Spleen (tissue), 11 donors: ENCODE measurements around the gene DET1. TPM values are rescaled to one million over a fixed set of nuclear protein-coding genes. Genes with fewer than 3 reads are reported as not detected.

Experiments used
- DNase-seq: peaks from one replicate; pipeline ENCODE4 v3.0.0-alpha.2; 2020
- H3K27ac ChIP-seq, 8 donors: fragments of 200-600 bp; sonication (generic) in 7 of 8; 1 replicate in 4 of 8; 2 replicates in 4 of 8; pipeline versions ENCODE4 v1.5.0 to v1.8.0; 2016 to 2021; ENCODE audit warnings: inconsistent platforms in 4 of 8, mild to moderate bottlenecking in 4 of 8, moderate library complexity in 1 of 8
- H3K27me3 ChIP-seq, 7 donors: fragments of 200-600 bp; sonication (generic) in 6 of 7; replicated peaks in 1 of 7; 1 replicate in 4 of 7; 2 replicates in 3 of 7; pipeline versions ENCODE4 v1.5.0 to v1.8.0; 2016 to 2021; ENCODE audit warnings: inconsistent platforms in 3 of 7, mild to moderate bottlenecking in 1 of 7
- H3K36me3 ChIP-seq, 6 donors: fragments of 200-600 bp; sonication (generic) in 5 of 6; 1 replicate in 4 of 6; 2 replicates in 2 of 6; pipeline versions ENCODE4 v1.5.0 to v1.8.0; 2016 to 2021; ENCODE audit warnings: inconsistent platforms in 2 of 6
- H3K4me1 ChIP-seq, 6 donors: fragments of 200-600 bp; sonication (generic) in 5 of 6; 1 replicate in 3 of 6; 2 replicates in 3 of 6; pipeline versions ENCODE4 v1.5.0 to v1.8.0; 2016 to 2021; ENCODE audit warnings: inconsistent platforms in 3 of 6
- H3K4me3 ChIP-seq, 8 donors: fragments of 200-600 bp; sonication (generic) in 7 of 8; 1 replicate in 4 of 8; 2 replicates in 4 of 8; pipeline versions ENCODE4 v1.5.0 to v1.8.0; 2016 to 2021; ENCODE audit warnings: inconsistent platforms in 4 of 8, mild to moderate bottlenecking in 4 of 8, moderate library complexity in 2 of 8
- H3K9me3 ChIP-seq, 8 donors: fragments of 200-600 bp; sonication (generic) in 7 of 8; 1 replicate in 4 of 8; 2 replicates in 4 of 8; pipeline versions ENCODE4 v1.5.0 to v1.8.0; 2016 to 2021; ENCODE audit warnings: inconsistent platforms in 4 of 8
- POLR2A ChIP-seq, 3 donors: fragments of 450-650 bp; IDR thresholded peaks; one replicate each; pipeline ENCODE4 v1.5.1; 2017; ENCODE audit warnings: antibody characterized with exemption in 3 of 3, mild to moderate bottlenecking in 1 of 3
- POLR2AphosphoS5 ChIP-seq, 3 donors: sonication (generic); formaldehyde crosslinking; IDR thresholded peaks; one replicate each; pipeline ENCODE4 v1.5.1; 2017; ENCODE audit warnings: antibody characterized with exemption in 3 of 3
- WGBS, 5 donors: extraction: QIAGEN DNeasy Blood & Tissue Kit in 3 of 5; methylation state at CpG; one replicate each; pipeline versions ENCODE4 v1.1.5 to v1.1.7; 2013 to 2018; 5-methylcytosine and 5-hydroxymethylcytosine counted together
- intact Hi-C: fragments of 100-400 bp; cut with DNase I; formaldehyde crosslinking; loops from one replicate; pipeline ENCODE4 v1.15.0; 2023; ENCODE audit warnings: low total_unique reads
- polyA plus RNA-seq, 3 donors: library from polyadenylated mRNA; stranded (reverse); fragments of 200-250 nt; gene quantifications; one replicate each; pipeline ENCODE4 v1.2.1, GENCODE V29; 2013
- total RNA-seq, 7 donors: library from RNA; depleted of rRNA in 3 of 7; stranded (reverse); fragments of >200 nt in 3 of 7; fragmentation: NEBNext Ultra II Directional in 4 of 7; extraction: Animal tissue kit (Norgen Biotek cat#: 25700) in 4 of 7; gene quantifications; one replicate each; pipeline versions ENCODE4 v1.1.0 to v1.2.1, GENCODE V29; 2016 to 2021
- TF ChIP-seq, protein P1 (sequence below), 11 experiments: fragments of 200-600 bp in 7 of 11; fragments of 450-650 bp in 4 of 11; sonication (generic) in 4 of 11; IDR thresholded peaks in 8 of 11; conservative IDR thresholded peaks in 3 of 11; 1 replicate in 7 of 11; 2 replicates in 4 of 11; pipeline versions ENCODE4 v1.4.0 to v1.8.0; 2016 to 2021; ENCODE audit warnings: antibody characterized with exemption in 11 of 11, inconsistent platforms in 4 of 11, mild to moderate bottlenecking in 1 of 11
- donor health status: healthy with polysubstance abuse.
- donor health status: DM: no; HTN: no; CAD: no; lungs with moderate emphysema.
- donor health status: DM: no; HTN: no; CAD: no.
- donor health status: Bipolar disorder and iron deficiency.
- donor health status: healthy.
- donor health status: DM: no; HTN: no; CAD: no.
- donor health status: DM: yes; HTN: yes; CAD: no.

DET1 gene
- total and polyA plus RNA-seq, 10 donors = 1.3 to 11.5 (median 8.3) TPM

DNA sequence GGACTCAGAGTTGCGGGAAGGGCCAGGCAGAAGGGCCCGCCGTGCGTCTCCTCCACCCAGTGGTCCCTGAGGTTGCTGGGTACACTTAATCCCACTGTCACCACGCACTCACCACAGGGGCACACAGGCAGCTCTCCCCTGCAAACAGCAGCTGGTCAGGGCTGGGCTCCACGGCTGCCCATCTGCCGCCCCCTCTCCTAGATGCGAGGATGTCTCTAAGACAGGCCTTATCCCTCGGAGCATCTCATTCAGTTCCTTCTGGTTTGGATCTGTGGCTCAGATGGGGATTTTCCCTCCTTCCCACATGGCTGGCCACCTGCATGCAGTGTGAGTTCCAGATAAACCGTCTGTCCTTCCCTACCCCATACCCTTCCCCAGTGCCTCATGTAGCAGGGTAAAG, 52.6 kb downstream of the DET1 start:
- intact Hi-C loops = no loop called here
- H3K27ac ChIP-seq = no peak overlapping the region
- TF ChIP-seq POLR2A (IDR thresholded peaks at IDR 0.05) (no peak), POLR2AphosphoS5 (IDR thresholded peaks at IDR 0.05) (no peak)
- TF ChIP-seq, protein P1, sequence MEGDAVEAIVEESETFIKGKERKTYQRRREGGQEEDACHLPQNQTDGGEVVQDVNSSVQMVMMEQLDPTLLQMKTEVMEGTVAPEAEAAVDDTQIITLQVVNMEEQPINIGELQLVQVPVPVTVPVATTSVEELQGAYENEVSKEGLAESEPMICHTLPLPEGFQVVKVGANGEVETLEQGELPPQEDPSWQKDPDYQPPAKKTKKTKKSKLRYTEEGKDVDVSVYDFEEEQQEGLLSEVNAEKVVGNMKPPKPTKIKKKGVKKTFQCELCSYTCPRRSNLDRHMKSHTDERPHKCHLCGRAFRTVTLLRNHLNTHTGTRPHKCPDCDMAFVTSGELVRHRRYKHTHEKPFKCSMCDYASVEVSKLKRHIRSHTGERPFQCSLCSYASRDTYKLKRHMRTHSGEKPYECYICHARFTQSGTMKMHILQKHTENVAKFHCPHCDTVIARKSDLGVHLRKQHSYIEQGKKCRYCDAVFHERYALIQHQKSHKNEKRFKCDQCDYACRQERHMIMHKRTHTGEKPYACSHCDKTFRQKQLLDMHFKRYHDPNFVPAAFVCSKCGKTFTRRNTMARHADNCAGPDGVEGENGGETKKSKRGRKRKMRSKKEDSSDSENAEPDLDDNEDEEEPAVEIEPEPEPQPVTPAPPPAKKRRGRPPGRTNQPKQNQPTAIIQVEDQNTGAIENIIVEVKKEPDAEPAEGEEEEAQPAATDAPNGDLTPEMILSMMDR (IDR thresholded peaks at IDR 0.05 in 8 of 11, conservative IDR thresholded peaks at IDR 0.05 in 3 of 11) = no peak

DNA sequence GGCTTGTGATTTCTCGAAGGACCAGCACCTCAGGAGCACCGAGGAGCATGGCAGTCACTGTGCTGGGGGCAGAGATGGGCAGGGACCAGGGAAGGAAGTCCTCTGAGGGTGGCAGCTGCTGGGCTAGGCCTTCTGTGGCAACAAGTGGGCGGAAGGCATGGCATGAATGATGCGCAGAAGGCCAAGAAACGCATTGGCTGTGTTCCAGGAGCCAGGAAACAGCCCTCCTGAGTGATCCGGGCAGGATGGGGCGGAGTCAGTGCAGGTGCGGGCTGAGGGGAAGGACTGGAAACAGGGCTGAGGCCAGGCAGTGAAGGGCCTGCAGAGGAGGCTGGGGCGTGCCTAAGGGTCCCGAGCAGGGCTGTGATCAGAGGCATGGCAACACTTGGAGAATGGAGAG, 55.3 kb downstream of the DET1 start:
- 59 to 68% (median 67%) methylated on average over 10 of the region's 10 CpGs for WGBS, 5 donors
- no peak overlapping the region for H3K27ac ChIP-seq
- H3K9me3 ChIP-seq = no peaks in the 10 kb centered on the region
- no peaks in the 10 kb centered on the region for H3K27me3 ChIP-seq
- TF ChIP-seq POLR2AphosphoS5 (IDR thresholded peaks at IDR 0.05) = peak in 1 of 3 donors; percentile 17
- TF ChIP-seq, protein P1 (IDR thresholded peaks at IDR 0.05 in 8 of 11, conservative IDR thresholded peaks at IDR 0.05 in 3 of 11) = no peak
- intact Hi-C loops = no loop called here
- H3K36me3 ChIP-seq = peaks cover 0 to 24% (median 0%) of the 10 kb centered on the region in 6 donors
- DNase-seq = no peak
- H3K4me1 ChIP-seq = no peaks in the 10 kb centered on the region
- no peak overlapping the region for H3K4me3 ChIP-seq

More for the DNA sequence above, 52.6 kb downstream of the DET1 start:
- Histone ChIP-seq H3K4me3 (no peak overlapping the region), H3K36me3 (peaks cover 0 to 47% (median 0%) of the 10 kb centered on the region in 6 donors), H3K4me1 (no peaks in the 10 kb centered on the region), H3K9me3 (no peaks in the 10 kb centered on the region), H3K27me3 (no peaks in the 10 kb centered on the region)
- 88 to 96% (median 91%) methylated on average over 8 to 10 of the region's 10 CpGs for WGBS, 5 donors
- no peak for DNase-seq

DNA sequence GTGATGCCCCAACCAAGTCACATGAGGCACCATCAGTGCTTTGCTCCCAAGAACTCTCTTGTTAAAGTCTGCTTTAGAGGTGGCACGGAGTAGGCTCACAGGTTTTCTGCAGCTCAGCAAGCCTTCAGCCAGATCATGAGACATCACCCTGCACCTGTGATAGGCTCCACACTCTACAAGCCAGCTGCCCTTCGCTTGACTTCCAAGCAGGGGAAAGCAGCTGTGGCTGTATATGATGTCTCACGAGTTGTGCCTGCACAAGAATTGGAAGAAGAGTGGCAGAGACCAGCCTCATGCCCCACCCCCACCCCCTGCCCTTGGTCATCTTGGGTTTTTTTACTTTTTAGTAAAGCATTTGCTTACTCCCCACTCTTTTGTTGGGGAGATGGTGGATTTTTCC, 56.4 kb downstream of the DET1 start:
- Histone ChIP-seq H3K27me3 (no peaks in the 10 kb centered on the region), H3K4me3 (no peak overlapping the region), H3K9me3 (no peaks in the 10 kb centered on the region), H3K4me1 (no peaks in the 10 kb centered on the region), H3K36me3 (peaks cover 0 to 12% (median 0%) of the 10 kb centered on the region in 6 donors), H3K27ac (no peak overlapping the region)
- intact Hi-C loops = no loop called here
- 88 to 93% (median 91%) methylated on average over 3 of the region's 3 CpGs for WGBS, 5 donors
- no peak for DNase-seq
- TF ChIP-seq, protein P1 (IDR thresholded peaks at IDR 0.05 in 8 of 11, conservative IDR thresholded peaks at IDR 0.05 in 3 of 11) = no peak
- no peak for TF ChIP-seq POLR2AphosphoS5 (IDR thresholded peaks at IDR 0.05)
- TF ChIP-seq POLR2A (IDR thresholded peaks at IDR 0.05) = no peak

DNA sequence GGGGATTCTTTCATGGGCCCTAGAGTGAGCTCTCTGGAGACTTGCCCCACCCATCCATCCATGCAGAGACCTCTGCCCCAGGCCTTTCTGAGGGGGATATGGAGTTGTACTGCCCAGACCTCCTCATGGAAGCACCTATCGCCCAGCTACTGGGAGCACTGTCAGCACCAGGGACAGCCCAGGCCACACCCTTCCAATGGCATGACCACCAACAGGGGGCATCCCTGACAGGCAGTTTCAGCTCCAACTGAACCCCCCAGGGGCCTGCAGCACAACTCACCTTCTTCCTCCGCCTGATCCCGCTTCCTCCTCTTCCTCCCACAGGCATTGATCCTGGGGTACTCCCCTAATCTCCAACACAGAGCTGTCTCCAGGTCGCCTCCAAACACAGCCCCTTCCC, 57.2 kb downstream of the DET1 start:
- no peak for DNase-seq
- H3K36me3 ChIP-seq = peaks cover 0 to 7% (median 0%) of the 10 kb centered on the region in 6 donors
- H3K9me3 ChIP-seq = no peaks in the 10 kb centered on the region
- no peaks in the 10 kb centered on the region for H3K4me1 ChIP-seq
- 77 to 91% (median 83%) methylated on average over 4 of the region's 4 CpGs for WGBS, 5 donors
- H3K27ac ChIP-seq = no peak overlapping the region
- no peak overlapping the region for H3K4me3 ChIP-seq
- intact Hi-C loops = no loop called here
- TF ChIP-seq POLR2A (IDR thresholded peaks at IDR 0.05) (no peak), POLR2AphosphoS5 (IDR thresholded peaks at IDR 0.05) (no peak)
- TF ChIP-seq, protein P1 (IDR thresholded peaks at IDR 0.05 in 8 of 11, conservative IDR thresholded peaks at IDR 0.05 in 3 of 11) = no peak
- H3K27me3 ChIP-seq = no peaks in the 10 kb centered on the region
